ENCODE results near the gene PIAS1.

GRCh38 chr15:68017201-68017600 is 36.9 kb upstream of the PIAS1 start:
- TF ChIP-seq, protein P1, sequence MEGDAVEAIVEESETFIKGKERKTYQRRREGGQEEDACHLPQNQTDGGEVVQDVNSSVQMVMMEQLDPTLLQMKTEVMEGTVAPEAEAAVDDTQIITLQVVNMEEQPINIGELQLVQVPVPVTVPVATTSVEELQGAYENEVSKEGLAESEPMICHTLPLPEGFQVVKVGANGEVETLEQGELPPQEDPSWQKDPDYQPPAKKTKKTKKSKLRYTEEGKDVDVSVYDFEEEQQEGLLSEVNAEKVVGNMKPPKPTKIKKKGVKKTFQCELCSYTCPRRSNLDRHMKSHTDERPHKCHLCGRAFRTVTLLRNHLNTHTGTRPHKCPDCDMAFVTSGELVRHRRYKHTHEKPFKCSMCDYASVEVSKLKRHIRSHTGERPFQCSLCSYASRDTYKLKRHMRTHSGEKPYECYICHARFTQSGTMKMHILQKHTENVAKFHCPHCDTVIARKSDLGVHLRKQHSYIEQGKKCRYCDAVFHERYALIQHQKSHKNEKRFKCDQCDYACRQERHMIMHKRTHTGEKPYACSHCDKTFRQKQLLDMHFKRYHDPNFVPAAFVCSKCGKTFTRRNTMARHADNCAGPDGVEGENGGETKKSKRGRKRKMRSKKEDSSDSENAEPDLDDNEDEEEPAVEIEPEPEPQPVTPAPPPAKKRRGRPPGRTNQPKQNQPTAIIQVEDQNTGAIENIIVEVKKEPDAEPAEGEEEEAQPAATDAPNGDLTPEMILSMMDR (IDR thresholded peaks at IDR 0.05; ENCODE audit: insufficient read depth, low read length, poor library complexity, severe bottlenecking), result no peak
- TF ChIP-seq EZH2phosphoT487 (conservative IDR thresholded peaks at IDR 0.05; ENCODE audit: low read length), result no peak

Data from SU-DHL-6 (cell line).